GM21619 (cell line): ENCODE measurements around the gene RASEF.
"Not testable (repeated sequence)": the region's sequence is repeated elsewhere in the genome, so short reads cannot be mapped to it uniquely, and the experiment has no call there.

Experiments used
- ATAC-seq: cut with Tn5 transposase; IDR thresholded peaks from one replicate; pipeline ENCODE4 v1.9.1; 2021; ENCODE audit not compliant: unreplicated experiment

RASEF gene

DNA sequence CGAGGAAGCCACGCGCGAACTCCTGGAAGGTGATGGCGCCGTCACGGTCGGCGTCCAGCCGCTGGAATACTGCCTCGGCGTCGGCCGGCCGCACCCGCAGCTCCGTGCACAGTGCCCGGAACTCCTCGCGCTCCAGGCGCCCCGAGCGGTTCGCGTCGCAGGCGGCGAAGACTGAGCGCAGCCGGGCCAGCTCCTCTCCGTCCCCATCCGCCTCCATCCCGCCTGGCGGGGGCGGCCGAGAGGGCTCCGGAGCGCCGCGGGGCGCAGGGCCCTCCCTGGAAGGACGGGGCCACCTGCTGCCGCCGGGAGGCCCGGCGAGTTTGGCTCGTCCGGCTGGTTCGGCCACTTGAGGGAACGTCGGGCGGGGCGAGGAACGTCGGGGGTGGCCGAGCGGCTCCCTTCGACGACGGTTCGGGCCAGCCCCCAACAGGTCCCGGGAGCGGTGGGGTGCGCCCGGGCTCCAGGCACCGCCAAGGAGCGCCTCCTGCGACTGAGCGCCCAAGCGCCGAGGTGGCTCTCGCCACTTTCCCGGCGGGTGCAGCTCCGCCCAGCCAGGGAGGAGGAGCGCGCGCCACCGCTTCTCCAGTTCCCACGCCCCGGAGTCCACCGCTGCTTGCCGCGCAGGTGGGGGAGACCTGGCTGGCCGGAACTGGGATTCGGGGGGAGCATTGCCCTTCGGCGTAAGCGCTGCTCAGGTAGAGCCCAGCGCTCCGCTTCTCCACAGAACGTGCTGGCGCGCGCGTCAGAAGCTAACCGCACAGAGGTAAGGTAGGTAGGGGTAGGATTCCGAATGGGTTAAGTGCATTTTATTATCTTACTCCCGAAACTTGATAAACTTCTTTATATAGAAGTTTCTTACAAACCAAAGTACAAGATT, at the start of gene RASEF:
Gene RASEF, minus strand, starts transcription at position 492 of the 877 bp plus-strand sequence. Its CDS starts 275 bp downstream, at position 217.
- no peak for ATAC-seq

DNA sequence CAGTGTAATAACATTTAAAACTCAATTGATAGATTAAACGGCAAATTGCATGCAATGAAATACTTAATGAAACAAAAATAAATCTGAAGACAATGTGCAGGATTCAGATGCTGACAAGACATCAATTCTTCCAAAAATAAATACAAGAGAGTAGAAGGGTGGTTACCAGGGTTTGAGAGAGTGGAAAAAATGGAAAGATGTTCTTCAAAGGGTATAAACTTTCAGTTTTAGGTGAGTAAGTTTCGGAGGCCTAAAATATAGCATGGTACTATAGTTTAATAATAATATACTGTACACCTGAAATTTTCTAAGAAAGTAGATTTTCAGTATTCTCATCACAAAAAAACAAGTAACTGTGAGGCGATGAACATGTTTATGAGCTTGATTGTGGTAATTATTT, 48.2 kb upstream of the RASEF start:
- ATAC-seq: no peak

DNA sequence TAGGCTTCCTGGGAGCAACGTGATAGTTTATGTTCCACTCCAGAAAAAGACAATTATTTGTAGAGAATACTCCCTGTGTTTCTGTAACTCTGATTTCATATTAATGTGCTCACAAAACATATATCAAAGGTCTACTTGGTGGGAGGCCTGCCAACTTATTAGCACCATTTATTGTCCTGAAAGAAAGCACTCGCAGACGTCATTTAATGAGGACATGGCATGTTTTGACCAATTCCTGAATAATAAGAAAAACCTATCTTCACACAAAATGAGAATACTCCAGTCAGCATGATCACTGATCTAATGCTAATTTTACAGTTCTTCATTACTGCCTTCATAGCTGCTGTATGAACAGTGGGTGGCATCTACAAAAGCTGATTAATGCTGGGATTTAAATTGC, 46.4 kb upstream of the RASEF start:
- ATAC-seq: no peak

DNA sequence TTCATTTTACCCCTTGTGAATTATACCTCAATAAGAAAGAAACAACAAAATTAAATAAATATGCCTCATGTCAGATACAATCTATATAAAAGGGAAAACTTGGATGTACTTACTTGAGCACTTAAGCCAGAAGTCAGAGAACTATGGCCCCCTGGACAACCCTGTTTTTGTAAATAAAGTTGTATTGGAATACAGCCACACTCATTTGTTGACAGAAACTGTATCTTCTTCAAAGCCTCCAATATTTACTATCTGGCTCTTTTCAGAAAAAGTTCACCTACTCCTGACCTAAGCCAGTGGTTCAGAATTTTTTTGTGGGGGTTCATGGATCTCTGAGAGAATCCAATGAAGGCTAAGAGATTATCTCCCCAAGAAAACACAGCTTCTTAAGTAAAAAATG, 45.3 kb upstream of the RASEF start:
- ATAC-seq: no peak

DNA sequence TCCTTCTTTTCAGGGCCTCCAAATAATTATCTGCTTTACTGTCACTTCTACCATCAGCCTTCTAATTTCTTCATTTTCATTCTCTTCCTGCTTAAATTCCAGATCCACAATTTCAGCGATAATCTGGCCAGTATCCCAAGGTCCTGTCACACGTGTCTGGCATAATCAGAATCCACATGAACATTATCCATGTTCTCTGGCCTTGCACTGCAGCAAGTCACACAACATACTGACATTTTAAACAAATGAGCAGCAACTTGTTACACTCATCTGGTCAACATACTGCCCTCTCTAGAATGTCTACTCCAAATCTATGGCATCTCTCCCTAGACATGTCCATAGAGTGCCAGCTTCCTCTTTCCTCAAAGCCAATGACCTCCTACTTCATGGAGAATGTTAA, 43.8 kb upstream of the RASEF start:
- ATAC-seq: no peak

DNA sequence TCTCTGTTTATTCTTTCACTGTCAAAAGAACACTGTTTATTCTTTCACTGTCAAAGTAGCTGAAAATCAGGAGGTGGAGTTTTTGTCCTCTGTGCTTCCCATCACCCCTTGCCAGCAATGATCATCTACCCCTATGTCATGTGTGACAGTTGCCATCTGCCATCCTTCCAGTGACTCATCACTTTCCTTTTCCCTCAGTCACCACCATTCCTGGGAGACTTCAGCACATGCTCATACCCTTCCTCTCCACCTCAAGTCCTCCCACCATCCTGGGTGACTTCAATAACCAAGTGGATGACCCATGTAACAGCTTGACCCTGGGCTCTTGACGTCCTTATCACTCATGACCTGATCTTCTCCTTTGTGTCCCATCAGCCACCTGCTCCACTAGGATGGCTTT, 43.3 kb upstream of the RASEF start:
- ATAC-seq: no peak

DNA sequence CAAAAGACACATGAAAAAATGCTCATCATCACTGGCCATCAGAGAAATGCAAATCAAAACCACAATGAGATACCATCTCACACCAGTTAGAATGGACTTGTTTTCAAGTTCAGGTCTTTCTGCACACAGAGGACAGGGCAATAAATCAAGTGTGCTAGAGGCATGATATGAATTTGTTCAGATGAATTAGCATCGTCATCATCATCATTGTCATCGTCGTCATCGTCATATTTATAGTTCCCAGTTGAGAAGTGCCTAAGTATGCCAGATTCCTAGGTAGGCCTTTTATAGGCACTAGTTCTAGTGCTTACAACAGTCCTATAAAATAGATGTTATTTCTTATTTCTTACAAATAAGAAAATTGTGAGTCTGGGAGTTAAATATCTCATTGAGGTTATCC, 34.7 kb upstream of the RASEF start:
- no peak for ATAC-seq

DNA sequence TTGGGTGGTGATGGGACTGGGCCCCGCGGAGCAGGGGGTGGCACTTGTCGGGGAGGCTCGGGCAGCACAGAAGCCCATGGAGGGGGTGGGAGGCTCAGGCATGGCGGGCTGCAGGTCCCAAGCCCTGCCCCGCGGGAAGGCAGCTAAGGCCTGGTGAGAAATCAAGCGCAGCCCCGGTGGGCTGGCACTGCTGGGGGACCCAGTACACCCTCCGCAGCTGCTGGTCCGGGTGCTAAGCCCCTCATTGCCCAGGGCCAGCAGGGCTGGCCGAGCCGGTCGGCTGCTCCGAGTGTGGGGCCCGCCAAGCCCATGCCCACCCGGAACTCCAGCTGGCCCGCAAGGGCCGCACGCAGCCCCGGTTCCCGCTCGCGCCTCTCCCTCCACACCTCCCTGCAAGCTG, 30.4 kb upstream of the RASEF start:
- ATAC-seq: not testable (repeated sequence)

DNA sequence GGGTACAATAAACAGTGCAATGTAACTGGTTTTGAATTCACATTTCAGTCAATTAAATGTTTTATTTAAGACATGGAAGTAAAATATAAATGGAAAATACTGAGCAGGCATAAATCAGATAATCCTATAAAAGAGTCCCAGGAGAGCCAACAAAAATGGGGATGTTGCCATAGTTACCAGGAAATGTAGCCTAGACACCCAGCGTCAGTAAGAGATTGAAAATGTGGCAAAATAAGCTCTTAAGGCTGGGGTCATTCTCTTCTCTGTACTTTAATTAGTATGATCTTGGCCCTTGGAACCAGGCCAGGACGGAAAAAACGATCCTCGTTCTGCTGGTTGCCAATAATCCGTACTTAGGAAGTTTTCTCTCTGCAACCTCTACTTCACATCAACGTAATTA, 18.9 kb upstream of the RASEF start:
- no peak for ATAC-seq

DNA sequence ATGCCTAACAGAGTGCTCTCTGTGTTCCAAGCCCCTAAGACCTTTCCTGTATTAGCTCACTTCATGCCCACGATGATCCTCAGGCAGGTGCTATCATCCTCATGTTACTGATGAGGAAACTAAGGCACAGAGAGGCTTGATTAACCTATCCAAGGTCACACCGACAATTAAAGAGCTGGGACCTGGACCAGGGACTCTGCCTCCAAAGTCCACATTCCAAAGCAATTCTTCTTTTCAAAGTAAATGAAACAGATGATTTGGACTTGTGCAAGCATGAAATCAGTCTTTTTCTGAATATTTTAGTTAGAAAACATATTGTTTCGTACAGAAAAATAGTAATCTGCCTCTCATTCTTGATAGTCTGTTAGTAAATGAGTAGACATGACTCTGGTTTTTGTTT, 18.1 kb upstream of the RASEF start:
- no peak for ATAC-seq

DNA sequence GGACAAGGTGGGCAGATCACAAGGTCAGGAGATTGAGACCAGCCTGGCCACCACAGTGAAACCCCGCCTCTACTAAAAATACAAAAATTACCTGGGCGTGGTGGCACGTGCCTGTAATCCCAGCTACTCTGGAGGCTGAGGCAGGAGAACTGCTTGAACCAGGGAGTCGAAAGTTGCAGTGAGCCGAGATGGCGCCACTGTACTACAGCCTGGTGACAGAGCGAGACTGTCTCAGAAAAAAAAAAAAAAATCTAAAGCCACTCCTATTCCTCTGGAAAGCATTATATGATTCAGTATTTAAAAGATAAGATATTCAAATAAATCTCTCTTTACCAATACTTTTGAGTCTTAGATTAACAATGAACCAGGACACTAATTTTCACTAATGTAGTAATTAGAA, 13.0 kb upstream of the RASEF start:
- not testable (repeated sequence) for ATAC-seq

DNA sequence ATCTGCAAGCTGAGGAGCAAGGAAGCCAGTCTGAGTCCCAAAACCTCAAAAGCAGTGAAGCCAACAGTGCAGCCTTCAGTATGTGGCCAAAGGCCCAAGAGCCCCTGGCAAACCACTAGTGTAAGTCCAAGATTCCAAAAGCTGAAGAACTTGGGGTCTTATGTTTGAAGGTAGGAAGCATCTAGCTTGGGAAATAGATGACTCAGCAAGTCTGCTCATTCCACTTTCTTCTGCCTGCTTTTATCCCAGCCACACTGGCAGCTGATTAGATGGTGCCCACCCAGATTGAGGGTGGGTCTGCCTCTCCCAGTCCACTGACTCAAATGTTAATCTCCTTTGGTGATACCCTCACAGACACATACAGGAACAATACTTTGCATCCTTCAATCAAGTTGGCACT, 9.6 kb upstream of the RASEF start:
- ATAC-seq: not testable (repeated sequence)

DNA sequence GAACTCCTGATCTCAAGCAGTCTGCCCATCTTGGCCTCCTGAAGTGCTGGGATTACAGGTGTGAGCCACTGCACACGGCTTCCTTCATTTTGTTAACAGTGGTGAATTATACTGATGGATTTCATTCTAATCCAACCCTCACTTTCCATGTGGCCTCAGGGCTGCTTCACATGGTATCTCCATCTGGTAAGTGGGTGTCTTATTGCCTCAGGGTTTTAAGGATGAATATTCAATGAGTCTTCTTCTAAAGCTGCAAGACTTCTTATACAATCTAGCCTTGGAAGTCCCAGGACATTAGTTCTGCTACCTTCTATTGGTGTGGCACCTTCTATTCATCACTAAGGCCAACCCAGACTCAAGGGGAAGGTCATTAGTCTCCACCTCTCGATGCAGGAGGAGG, 8.7 kb upstream of the RASEF start:
- ATAC-seq: no peak

DNA sequence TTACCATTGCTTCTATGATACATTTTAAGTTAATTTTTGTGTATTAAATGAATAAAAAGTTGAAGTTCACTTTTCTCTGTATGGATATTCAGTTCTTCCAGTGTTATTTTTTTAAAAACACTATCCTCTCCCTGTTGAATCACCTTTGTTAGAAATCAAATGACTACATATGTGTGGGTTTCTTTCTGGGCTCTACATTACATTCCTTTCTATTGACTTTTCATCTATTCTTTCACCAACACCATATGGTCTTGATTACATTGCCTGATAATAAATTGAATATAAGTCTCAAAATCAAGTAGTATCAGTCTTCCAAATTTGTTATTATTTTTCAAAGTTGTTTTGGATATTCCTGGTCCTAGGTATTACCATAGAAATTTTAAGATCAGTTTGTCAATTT, 7.3 kb upstream of the RASEF start:
- no peak for ATAC-seq

DNA sequence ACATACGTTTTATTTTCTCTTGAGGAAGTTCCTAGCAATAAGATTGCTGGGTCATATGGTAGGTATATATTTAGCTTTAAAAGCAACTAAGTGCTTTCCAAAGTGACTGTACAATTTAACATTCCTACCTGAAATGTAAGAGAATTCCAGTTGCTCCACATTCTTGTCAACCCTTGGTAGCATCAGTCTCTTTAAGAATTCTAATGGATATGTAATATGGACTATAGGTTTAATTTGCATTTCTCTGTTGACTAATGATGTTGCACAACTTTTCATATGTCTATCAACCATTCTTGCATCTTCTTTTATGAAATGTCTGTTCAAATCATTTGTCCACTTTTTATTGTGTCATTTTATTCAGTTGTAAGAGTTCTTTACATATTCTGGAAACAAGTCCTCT, 6.7 kb upstream of the RASEF start:
- ATAC-seq: no peak

DNA sequence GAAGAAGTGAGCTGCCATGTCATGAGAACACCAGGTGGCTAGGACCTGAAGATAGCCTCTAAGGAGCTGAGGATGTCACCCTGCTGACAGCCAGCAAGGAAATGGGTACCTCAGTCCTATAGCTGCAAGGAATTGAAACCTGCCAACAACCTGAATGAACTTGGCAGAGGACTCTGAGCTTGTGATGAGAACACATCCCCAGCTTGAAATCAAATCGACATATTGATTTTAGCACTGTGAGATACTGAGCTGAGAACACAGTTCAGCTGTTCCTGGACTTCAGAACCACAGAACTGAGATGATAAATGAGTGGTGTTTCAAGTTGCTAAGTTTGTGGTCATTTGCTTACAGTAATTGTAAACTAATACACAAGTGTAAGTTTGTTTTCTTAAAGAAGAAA, 5.5 kb upstream of the RASEF start:
- ATAC-seq: no peak

DNA sequence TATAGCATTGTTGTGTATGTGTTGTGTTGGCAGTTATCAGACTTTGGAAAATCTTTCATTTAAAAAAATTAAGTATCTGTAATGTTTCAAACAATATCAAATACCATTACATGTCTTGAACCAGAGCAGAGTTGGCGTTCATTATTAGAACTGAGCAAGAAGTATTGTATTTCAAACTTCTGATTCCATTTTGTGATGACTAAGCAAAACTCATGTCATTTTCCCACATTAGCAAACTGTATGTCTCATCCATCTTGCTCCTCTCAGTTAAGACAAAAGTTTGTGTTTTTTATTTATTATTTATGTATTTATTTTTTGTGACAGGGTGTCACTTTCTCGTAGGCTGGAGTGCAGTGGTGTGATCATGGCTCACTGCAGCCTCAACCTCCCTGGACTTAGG, 4.6 kb upstream of the RASEF start:
- no peak for ATAC-seq

DNA sequence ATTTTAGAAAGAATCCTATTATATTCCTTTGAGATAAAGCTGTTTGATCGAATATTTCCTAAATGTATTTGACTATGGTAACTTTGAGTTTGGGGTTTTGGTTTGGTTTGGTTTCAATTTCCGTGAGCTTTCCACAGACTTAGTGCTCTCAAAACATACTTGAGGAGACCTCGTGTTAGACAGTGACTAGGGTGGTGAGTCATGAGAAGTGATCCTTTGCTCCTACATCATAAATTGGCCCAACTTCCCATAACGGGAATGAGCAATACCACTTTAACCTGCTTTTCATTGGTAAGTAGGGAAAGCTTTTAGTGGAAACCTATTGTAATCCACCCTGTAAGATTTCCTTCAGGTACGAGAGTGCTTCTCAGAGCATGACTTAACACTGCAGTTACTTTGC, 3.8 kb upstream of the RASEF start:
- no peak for ATAC-seq

DNA sequence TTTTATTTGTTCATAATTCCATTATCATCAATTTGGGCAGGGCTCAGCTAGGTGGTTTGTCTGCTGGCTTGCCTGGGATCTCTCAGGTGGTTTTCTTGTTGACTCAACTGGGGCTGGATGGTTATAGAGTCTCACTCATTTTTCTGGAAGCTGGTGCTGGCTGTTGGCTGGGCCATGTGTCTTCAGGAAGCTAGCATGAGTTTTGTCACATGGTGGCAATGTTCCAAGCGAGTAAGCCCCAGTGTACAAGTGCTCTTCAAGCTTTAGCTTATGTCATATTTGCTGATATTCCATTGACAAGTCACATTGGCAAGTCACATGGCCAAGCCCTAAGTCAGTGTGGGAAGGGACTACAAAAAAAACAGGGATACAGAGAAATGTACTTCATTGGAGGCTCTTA, 2.3 kb upstream of the RASEF start:
- ATAC-seq: no peak

DNA sequence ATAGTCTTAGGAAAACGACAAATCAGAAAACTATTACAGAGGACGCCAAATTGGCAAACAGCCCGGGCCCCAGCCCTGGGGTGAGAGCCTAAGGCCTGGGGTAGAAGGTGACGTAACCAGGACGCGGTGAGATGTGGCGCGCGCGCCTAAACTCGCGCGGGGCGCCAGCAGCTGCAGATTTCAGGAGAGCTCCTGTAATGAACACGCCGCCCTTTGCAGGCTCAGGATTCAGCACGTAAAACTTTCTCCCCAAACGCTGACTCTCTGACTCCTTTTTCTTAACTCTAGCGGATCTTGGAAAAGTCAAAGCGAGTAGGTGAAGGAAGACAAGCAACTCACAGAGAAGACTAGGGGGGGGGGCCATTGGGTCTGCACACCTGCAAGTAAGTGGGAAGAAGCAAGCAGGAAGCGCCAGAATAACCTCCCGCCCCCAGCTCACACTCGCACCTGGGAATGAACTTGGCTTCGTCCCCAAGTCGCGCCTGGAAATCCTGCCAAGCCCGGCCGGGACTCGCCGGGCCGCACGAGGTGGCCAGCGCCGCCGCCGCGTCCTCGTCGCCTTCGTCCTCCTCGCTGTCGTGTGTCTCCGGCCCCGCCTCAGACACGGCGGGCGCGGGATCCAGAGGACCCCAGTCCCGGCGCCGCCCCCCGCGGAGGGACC, 822 bp downstream of the RASEF start:
- no peak for ATAC-seq

DNA sequence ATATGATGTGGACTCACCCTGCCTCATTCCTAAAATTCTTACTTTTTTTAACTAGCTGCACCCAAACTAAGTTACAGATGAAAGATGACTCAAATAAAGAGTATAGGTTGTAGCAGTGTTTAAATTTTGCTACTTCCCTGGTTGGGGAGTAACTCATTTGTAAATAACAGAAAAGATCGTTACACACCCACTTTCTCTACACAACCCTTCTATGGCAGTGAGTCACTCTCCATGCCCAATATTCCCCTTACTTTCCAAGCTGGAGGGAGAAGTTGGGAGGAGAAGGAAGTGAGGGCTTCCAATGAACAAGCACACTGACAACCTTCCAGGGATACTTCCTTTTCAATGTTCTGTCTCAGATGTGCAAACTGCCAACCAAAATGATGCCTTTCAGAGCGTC, 1.9 kb downstream of the RASEF start:
- no peak for ATAC-seq

DNA sequence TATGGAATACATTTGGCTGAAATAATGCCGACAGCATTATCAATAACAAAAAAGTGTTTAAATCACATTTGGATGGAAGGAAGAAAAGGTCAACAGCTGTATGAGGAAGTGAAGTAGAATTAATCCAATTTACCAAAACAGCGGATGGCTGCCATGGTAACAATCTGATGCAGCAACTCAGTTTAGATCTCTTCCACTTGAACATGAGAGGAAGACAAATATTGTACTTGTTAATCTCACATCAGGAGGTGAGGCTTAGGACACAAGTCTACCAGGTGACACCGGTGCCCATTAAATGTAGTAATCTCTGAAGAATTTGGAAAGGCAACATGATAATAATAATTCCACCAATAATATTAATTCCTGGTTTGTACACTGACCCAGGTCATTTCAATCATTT, 2.4 kb downstream of the RASEF start:
- ATAC-seq: no peak

DNA sequence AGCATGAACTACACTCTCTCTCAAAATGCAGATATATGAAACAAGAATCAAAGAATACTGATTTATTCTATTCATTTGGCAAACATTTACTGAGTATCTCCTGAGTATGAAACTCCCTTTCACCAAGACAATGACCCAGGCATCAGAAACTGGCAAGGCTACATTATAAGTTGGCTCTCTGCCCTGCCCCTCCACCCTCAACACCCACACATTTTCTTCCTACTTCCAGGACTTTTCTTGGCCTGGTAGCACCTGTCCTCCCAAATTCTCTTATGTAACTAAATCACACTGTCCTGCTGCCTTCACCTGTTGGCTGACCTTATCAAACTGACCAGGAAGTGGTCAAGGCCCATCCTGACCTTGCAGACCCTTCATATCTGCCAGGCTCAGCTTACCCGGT, 3.5 kb downstream of the RASEF start:
- ATAC-seq: no peak
